Activated CD4-positive, alpha-beta memory T cell treated with anti-CD3 and anti-CD28 coated beads, Interleukin-2, amount 10 ng/mL, durations not matched to agents 7 days and 5 days (primary cell): ENCODE measurements around the gene CYP2R1. TPM values are rescaled to one million over a fixed set of nuclear protein-coding genes. Genes with fewer than 3 reads are reported as not detected.

Experiments
- CTCF ChIA-PET: fragments of 350-600 bp; sonication (Branson Sonifier 250); formaldehyde crosslinking; loops from one replicate; lab custom pipeline; 2021; ENCODE audit warnings: antibody characterized with exemption, inconsistent platforms; lab: Charles Lee
- POLR2A ChIA-PET: fragments of 350-600 bp; sonication (Branson Sonifier 250); formaldehyde crosslinking; loops from one replicate; lab custom pipeline; 2021; ENCODE audit warnings: antibody characterized with exemption; lab: Charles Lee
- DNase-seq: peaks from one replicate; pipeline ENCODE4 v3.0.0-alpha.2; 2020
- H3K27ac Mint-ChIP-seq: one replicate; pipeline ENCODE4 v1.8.0; 2021; ENCODE audit warnings: mild to moderate bottlenecking, mixed read lengths
- H3K27me3 Mint-ChIP-seq: one replicate; pipeline ENCODE4 v1.8.0; 2021; ENCODE audit warnings: mixed read lengths
- H3K36me3 Mint-ChIP-seq: one replicate; pipeline ENCODE4 v1.8.0; 2021; ENCODE audit warnings: low read depth, mixed read lengths
- H3K4me1 Mint-ChIP-seq: one replicate; pipeline ENCODE4 v1.8.0; 2021; ENCODE audit warnings: mixed read lengths
- H3K4me3 Mint-ChIP-seq: one replicate; pipeline ENCODE4 v1.8.0; 2021; ENCODE audit warnings: mild to moderate bottlenecking, mixed read lengths
- H3K9me3 Mint-ChIP-seq: one replicate; pipeline ENCODE4 v1.8.0; 2021; ENCODE audit warnings: mixed read lengths
- total RNA-seq, 2 experiments: library from RNA; stranded (reverse); gene quantifications; one replicate each; pipeline ENCODE4 v1.2.3, GENCODE V29; 2021

CYP2R1 gene
- total RNA-seq, 2 experiments from 2014 or later = 22.2 TPM

DNA sequence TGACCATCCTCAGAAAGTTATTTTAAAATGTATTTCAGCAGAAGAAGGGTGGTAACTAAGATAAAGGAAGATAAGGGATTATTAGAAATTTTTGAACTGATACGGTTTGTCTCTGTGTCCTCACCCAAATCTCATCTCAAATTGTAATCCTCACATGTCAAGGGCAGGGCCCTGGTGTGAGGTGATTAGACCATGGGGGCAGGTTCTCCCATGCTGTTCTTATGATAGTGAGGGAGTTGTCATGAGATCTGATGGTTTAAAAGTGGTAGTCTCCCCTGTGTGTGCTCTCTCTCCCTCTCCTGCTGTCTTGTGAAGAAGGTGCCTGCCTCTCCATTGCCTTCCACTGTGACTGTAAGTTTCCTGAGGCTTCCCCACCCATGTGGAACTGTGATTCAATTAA lies 36.1 kb downstream of the CYP2R1 start:
- DNase-seq = no peak
- CTCF ChIA-PET = no interaction called here
- no peak overlapping the region for H3K4me3 Mint-ChIP-seq
- H3K36me3 Mint-ChIP-seq = peaks cover 77% of the 10 kb centered on the region
- no peak overlapping the region for H3K27ac Mint-ChIP-seq
- peaks cover 2% of the 10 kb centered on the region for H3K9me3 Mint-ChIP-seq
- H3K4me1 Mint-ChIP-seq = peaks cover 5% of the 10 kb centered on the region
- POLR2A ChIA-PET = no interaction called here
- no peaks in the 10 kb centered on the region for H3K27me3 Mint-ChIP-seq

DNA sequence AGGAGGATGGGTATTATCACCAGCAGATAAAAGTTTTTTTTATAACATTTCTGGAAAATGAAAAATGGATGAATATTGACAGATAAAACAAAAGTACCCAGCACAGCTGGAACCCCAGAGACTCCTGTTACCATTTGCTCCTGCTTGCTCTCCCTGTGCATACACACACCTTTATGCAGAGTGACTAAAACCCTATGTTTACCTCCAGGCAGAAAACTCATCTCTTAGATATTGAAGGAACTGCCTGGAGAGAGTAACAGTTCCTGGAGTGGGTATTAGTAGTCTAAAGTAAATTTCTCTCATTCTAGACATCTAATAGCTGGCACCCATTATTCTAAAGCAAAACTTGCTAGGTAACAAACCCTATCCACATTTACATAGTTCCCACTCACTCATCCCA lies 38.0 kb downstream of the CYP2R1 start:
- POLR2A ChIA-PET = no interaction called here
- no peaks in the 10 kb centered on the region for H3K27me3 Mint-ChIP-seq
- no peak for DNase-seq
- H3K9me3 Mint-ChIP-seq = peaks cover 2% of the 10 kb centered on the region
- peaks cover 5% of the 10 kb centered on the region for H3K4me1 Mint-ChIP-seq
- H3K36me3 Mint-ChIP-seq = peaks cover 71% of the 10 kb centered on the region
- CTCF ChIA-PET = interaction anchor here (0.6 to 1.1 kb wide), 2 partner anchors 54 to 248 kb away, joined by 3 to 4 read pairs; no protein-coding TSS in a partner anchor
- H3K27ac Mint-ChIP-seq = no peak overlapping the region
- no peak overlapping the region for H3K4me3 Mint-ChIP-seq

DNA sequence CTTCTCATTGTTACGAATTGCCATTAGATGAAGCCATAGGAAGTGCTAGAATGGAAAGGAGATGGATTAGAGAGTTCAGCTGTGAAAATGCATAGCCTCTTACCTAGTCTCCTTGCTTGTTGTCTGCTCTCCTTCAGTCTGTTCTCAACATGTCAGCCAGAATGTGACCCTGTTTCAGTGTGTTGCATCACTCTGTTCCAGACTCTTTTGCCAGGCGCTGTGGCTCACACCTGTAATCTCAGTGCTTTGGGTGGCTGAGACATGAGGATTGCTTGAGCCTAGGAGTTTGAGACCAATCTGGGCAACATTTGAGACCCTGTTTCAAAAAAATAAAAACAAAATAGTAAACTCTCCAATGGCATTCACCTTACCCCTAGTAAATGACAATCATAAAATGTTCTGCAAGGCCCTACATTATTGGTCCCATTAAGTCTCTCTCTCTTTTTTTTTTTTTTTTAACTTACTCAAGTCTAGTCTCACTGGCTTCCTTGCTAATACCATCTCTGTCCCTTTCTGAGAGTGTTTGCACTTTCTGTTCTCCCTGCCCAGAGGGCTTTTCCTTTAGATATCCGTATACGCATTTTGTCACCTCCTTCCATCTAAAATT lies 39.4 kb downstream of the CYP2R1 start:
- H3K27ac Mint-ChIP-seq = no peak overlapping the region

DNA sequence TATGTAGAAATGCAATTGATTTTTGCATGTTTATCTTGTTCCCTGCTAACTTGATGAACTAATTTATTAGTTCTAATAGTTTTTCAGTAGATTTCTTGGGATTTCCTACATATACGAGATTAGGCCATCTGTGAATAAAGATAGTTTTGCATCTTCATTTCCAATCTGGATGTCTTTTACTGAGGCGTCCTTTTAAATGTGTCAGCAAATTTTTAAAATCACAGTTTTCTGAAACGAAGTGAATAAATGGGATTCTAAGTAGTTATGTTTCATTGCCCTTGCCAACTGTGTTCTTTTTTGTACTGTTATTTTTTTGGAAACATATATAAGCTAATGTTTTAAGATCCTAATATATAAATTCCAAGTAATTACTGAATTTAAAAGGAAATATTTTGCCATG lies 50.0 kb downstream of the CYP2R1 start:
- Mint-ChIP-seq H3K4me3 (no peak overlapping the region), H3K9me3 (peaks cover 9% of the 10 kb centered on the region), H3K36me3 (peaks cover 66% of the 10 kb centered on the region), H3K27ac (no peak overlapping the region), H3K27me3 (no peaks in the 10 kb centered on the region), H3K4me1 (no peaks in the 10 kb centered on the region)
- no peak for DNase-seq
- CTCF ChIA-PET = no interaction called here
- POLR2A ChIA-PET = no interaction called here

More for the DNA sequence above, 39.4 kb downstream of the CYP2R1 start:
- ChIA-PET CTCF (no interaction called here), POLR2A (no interaction called here)
- H3K4me1 Mint-ChIP-seq = peaks cover 5% of the 10 kb centered on the region
- no peak overlapping the region for H3K4me3 Mint-ChIP-seq
- DNase-seq = no peak
- peaks cover 65% of the 10 kb centered on the region for H3K36me3 Mint-ChIP-seq
- no peaks in the 10 kb centered on the region for H3K27me3 Mint-ChIP-seq
- H3K9me3 Mint-ChIP-seq = peaks cover 2% of the 10 kb centered on the region

DNA sequence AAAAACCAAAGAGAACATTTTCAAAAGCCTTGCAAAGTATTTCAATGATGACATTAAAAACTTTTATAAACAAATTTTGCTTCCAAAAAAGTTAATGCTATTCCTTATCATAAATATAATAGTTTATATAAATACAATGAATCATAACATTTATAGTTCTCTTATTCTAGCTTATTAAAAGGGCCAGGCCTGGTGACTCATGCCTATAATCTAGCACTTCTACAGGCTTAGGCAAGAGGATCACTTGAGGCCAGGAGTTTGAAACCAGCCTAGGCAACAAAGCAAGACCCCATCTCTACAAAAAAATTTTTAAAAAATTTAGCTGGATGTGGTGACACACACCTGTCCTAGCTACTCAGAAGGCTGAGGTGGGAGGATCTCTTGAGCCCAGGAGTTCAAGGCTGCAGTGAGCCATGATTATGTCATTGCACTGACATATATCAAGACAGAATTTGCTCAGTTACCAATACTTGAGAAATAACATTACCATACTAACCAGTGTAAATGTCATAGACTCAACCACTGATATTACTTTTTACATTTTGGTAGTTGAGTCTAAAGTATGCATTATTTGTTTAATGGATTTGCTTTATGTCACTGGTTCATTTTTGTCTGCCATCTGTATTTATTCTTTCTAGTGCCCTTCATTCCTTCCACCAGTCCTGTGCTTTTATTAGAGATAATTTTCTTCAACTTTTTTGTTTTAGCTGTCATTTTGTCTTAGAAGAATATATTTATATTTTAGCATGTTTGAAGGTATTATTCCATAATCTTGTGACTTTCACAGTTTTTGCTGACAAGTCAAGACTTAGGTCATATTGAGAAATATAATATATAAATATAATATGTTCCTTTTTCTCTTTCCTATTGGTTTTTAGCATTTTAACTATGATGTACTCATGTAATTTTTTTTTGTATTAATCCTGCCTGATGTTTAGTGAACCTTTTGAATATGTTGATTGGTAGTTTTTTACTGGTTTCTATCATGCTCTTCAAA lies 56.2 kb downstream of the CYP2R1 start:
- Mint-ChIP-seq H3K36me3 (peaks cover 58% of the 10 kb centered on the region), H3K4me3 (no peak overlapping the region), H3K9me3 (peaks cover 7% of the 10 kb centered on the region), H3K27ac (no peak overlapping the region), H3K4me1 (no peaks in the 10 kb centered on the region), H3K27me3 (no peaks in the 10 kb centered on the region)
- POLR2A ChIA-PET = no interaction called here
- no peak for DNase-seq
- CTCF ChIA-PET = interaction anchor here (1.5 kb wide), 1 partner anchor 70 kb away, joined by 4 read pairs; no protein-coding TSS in a partner anchor

Other genes starting within 250 kb of the CYP2R1 start
- gene PDE3B, start 248.4 kb downstream of the CYP2R1 start, total RNA-seq = 10 to 100 TPM; 73.9 to 74.9 TPM
- not detected for gene CALCA, start 80.1 kb upstream of the CYP2R1 start, total RNA-seq
- gene CALCB, start 181.4 kb upstream of the CYP2R1 start, total RNA-seq = 1 to 10 TPM; 1.1 to 1.5 TPM
- gene INSC, start 222.7 kb upstream of the CYP2R1 start, total RNA-seq = under 1 TPM; 0.15 to 0.18 TPM